Measurements from ENCODE around the gene RIMKLB.

GRCh38 chr12:8698132-8698851, 501 bp downstream of the RIMKLB start:
- TF ChIP-seq CTCF (conservative IDR thresholded peaks at IDR 0.05 in 1 of 2, IDR thresholded peaks at IDR 0.05 in 1 of 2; ENCODE audit: extremely low read depth in 1 of 2, insufficient read depth in 1 of 2, low read depth in 1 of 2, low read length in 2 of 2) (no peak), EZH2 (IDR thresholded peaks at IDR 0.05; ENCODE audit: borderline replicate concordance, low read length) (no peak)

Measured in mammary epithelial cell (primary cell).